ENCODE results near the gene NAA30.
"Not testable (repeated sequence)": the region's sequence is repeated elsewhere in the genome, so short reads cannot be mapped to it uniquely, and the experiment has no call there.

NAA30 gene

GRCh38 chr14:57355081-57355800 lies 35.1 kb upstream of the NAA30 start:
- no peak for DNase-seq (ENCODE audit: extremely low spot score)
- ChIA-PET CTCF (no interaction called here), POLR2A (no interaction called here)
- TF ChIP-seq CTBP1 (IDR thresholded peaks at IDR 0.05; ENCODE audit: borderline replicate concordance) (no peak), FOXK2 (IDR thresholded peaks at IDR 0.05) (no peak), FOXM1 (IDR thresholded peaks at IDR 0.05; ENCODE audit: borderline replicate concordance) (no peak), FOXA1 (IDR thresholded peaks at IDR 0.05) (no peak), TARDBP (IDR thresholded peaks at IDR 0.05) (no peak), ARNT (IDR thresholded peaks at IDR 0.05) (no peak), HDGF (IDR thresholded peaks at IDR 0.05; ENCODE audit: borderline replicate concordance) (no peak)

- ChIA-PET CTCF (no interaction called here), POLR2A (no interaction called here)
- no peak for DNase-seq (ENCODE audit: extremely low spot score)
- TF ChIP-seq SUZ12 (IDR thresholded peaks at IDR 0.05) (no peak), SP1 (IDR thresholded peaks at IDR 0.05) (no peak), CTBP1 (IDR thresholded peaks at IDR 0.05; ENCODE audit: borderline replicate concordance) (no peak), HDGF (IDR thresholded peaks at IDR 0.05; ENCODE audit: borderline replicate concordance) (no peak), FOXM1 (IDR thresholded peaks at IDR 0.05; ENCODE audit: borderline replicate concordance) (no peak), LEF1 (IDR thresholded peaks at IDR 0.05; ENCODE audit: borderline replicate concordance) (no peak)
Measured at GRCh38 chr14:57362361-57362760, 28.0 kb upstream of the NAA30 start.

GRCh38 chr14:57364659-57365450 lies 25.5 kb upstream of the NAA30 start:
- DNase-seq (ENCODE audit: extremely low spot score) = no peak
- CTCF ChIA-PET = no interaction called here
- TF ChIP-seq SUZ12 (IDR thresholded peaks at IDR 0.05) = no peak
- no peak for TF ChIP-seq ARNT (IDR thresholded peaks at IDR 0.05)
- TF ChIP-seq ZNF384 (IDR thresholded peaks at IDR 0.05) = no peak
- TF ChIP-seq HDGF (IDR thresholded peaks at IDR 0.05; ENCODE audit: borderline replicate concordance) = no peak
- TF ChIP-seq L3MBTL2 (conservative IDR thresholded peaks at IDR 0.05) = no peak
- no peak for TF ChIP-seq SP1 (IDR thresholded peaks at IDR 0.05)
- no peak for TF ChIP-seq CTBP1 (IDR thresholded peaks at IDR 0.05; ENCODE audit: borderline replicate concordance)
- POLR2A ChIA-PET = interaction anchor here (0.9 to 2.8 kb wide), 2 partner anchors 25 to 95 kb away, joined by 4 to 10 read pairs; partner anchors contain the start of gene NAA30

- CTCF ChIA-PET; POLR2A ChIA-PET; DNase-seq (ENCODE audit: extremely low spot score): not testable (repeated sequence)
Measured at GRCh38 chr14:57370187-57370586, 20.2 kb upstream of the NAA30 start.

- TF ChIP-seq FOXM1 (IDR thresholded peaks at IDR 0.05; ENCODE audit: borderline replicate concordance) (no peak), L3MBTL2 (conservative IDR thresholded peaks at IDR 0.05) (no peak), ARNT (IDR thresholded peaks at IDR 0.05) (no peak), CTBP1 (IDR thresholded peaks at IDR 0.05; ENCODE audit: borderline replicate concordance) (no peak), FOXA1 (IDR thresholded peaks at IDR 0.05) (no peak), NFRKB (IDR thresholded peaks at IDR 0.05) (no peak), BHLHE40 (IDR thresholded peaks at IDR 0.05; ENCODE audit: borderline replicate concordance) (no peak), HDGF (IDR thresholded peaks at IDR 0.05; ENCODE audit: borderline replicate concordance) (no peak), ELF4 (IDR thresholded peaks at IDR 0.05) (no peak), TARDBP (IDR thresholded peaks at IDR 0.05) (no peak), PKNOX1 (IDR thresholded peaks at IDR 0.05) (no peak), SP1 (IDR thresholded peaks at IDR 0.05) (no peak), LEF1 (IDR thresholded peaks at IDR 0.05; ENCODE audit: borderline replicate concordance) (no peak), SUZ12 (IDR thresholded peaks at IDR 0.05) (no peak)
- POLR2A ChIA-PET = interaction anchor here (1.6 kb wide), 1 partner anchor 19 kb away, joined by 5 read pairs; no protein-coding TSS in a partner anchor
- DNase-seq (ENCODE audit: extremely low spot score) = no peak
- CTCF ChIA-PET = no interaction called here
Measured at GRCh38 chr14:57371013-57371412, 19.4 kb upstream of the NAA30 start.

GRCh38 chr14:57375156-57375555 lies 15.2 kb upstream of the NAA30 start:
- CTCF ChIA-PET = no interaction called here
- TF ChIP-seq SP1 (IDR thresholded peaks at IDR 0.05) (no peak), LEF1 (IDR thresholded peaks at IDR 0.05; ENCODE audit: borderline replicate concordance) (no peak), ELF4 (IDR thresholded peaks at IDR 0.05) (no peak), PKNOX1 (IDR thresholded peaks at IDR 0.05) (no peak)
- peak; percentile 22 for DNase-seq (ENCODE audit: extremely low spot score)
- POLR2A ChIA-PET = interaction anchor here (2.4 kb wide), 1 partner anchor 15 kb away, joined by 7 read pairs; the partner anchor contains the start of gene NAA30

GRCh38 chr14:57378661-57379060 lies 11.7 kb upstream of the NAA30 start:
- TF ChIP-seq CTBP1 (IDR thresholded peaks at IDR 0.05; ENCODE audit: borderline replicate concordance) (no peak), FOXK2 (IDR thresholded peaks at IDR 0.05) (no peak), ELF4 (IDR thresholded peaks at IDR 0.05) (no peak), FOXM1 (IDR thresholded peaks at IDR 0.05; ENCODE audit: borderline replicate concordance) (no peak)
- POLR2A ChIA-PET = no interaction called here
- no peak for DNase-seq (ENCODE audit: extremely low spot score)
- CTCF ChIA-PET = no interaction called here
